HL-60 (cell line): ENCODE measurements around the gene KLHL24.
"Not testable (repeated sequence)": the region's sequence is repeated elsewhere in the genome, so short reads cannot be mapped to it uniquely, and the experiment has no call there.

Experiments used
- DNase-seq, 2 experiments: peaks; one replicate each; pipeline ENCODE4 v3.0.0-alpha.2; 2010 to 2020; ENCODE audit warnings: low read depth in 1 of 2, low spot score in 1 of 2
- H3K27ac ChIP-seq: fragments of 250-450 bp; sonication (Bioruptor Pico); replicated peaks from 2 replicates; pipeline ENCODE4 v1.5.1; 2020; ENCODE audit warnings: mild to moderate bottlenecking, moderate library complexity
- H3K27me3 ChIP-seq: fragments of 250-450 bp; sonication (Bioruptor Pico); 2 replicates; pipeline ENCODE4 v1.5.1; 2021; ENCODE audit warnings: mild to moderate bottlenecking, moderate library complexity; ENCODE audit not compliant: insufficient read depth, poor library complexity, severe bottlenecking
- H3K4me3 ChIP-seq: replicated peaks from 2 replicates; pipeline ENCODE4 v1.5.1; 2011; ENCODE audit warnings: mild to moderate bottlenecking, control low read depth, low read length; ENCODE audit not compliant: insufficient read depth
- CTCF ChIP-seq: IDR thresholded peaks from one replicate; pipeline ENCODE4 v1.5.1; 2011; ENCODE audit warnings: low read length, control low read depth, inconsistent platforms; ENCODE audit not compliant: insufficient read depth
- GABPA ChIP-seq: IDR thresholded peaks from 2 replicates; pipeline ENCODE4 v1.6.1; 2012; ENCODE audit warnings: low read depth
- POLR2AphosphoS5 ChIP-seq: IDR thresholded peaks from 2 replicates; pipeline ENCODE4 v1.6.1; 2012; ENCODE audit warnings: low read depth
- SPI1 ChIP-seq: IDR thresholded peaks from 2 replicates; pipeline ENCODE4 v1.6.1; 2012; ENCODE audit warnings: low read depth, mild to moderate bottlenecking, borderline replicate concordance
- TF ChIP-seq, protein P1 (sequence below): IDR thresholded peaks from 2 replicates; pipeline ENCODE4 v1.6.1; 2012; ENCODE audit warnings: low read depth; ENCODE audit not compliant: insufficient replicate concordance

KLHL24 gene

DNA sequence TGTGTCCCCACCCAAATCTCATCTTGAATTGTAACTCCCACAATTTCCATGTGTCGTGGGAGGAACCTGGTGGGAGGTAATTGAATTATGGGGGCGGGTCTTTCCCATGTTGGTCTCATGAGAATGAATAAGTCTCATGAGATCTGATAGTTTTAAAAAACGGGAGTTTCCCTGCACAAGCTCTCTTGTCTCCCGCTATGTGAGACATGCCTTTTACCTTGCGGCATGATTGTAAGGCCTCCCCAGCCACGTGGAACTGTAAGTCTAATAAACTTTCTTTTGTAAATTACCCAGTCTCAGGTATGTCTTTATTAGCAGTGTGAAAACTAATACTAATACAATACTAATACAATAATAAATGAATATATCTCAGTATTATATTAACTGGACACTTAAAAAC is 52.3 kb downstream of the KLHL24 start:
- Histone ChIP-seq H3K27ac (no peak overlapping the region), H3K27me3 (no peaks in the 10 kb centered on the region), H3K4me3 (no peak overlapping the region)
- no peak for DNase-seq
- TF ChIP-seq SPI1 (no peak), GABPA (no peak), CTCF (no peak), POLR2AphosphoS5 (no peak)
- TF ChIP-seq, protein P1, sequence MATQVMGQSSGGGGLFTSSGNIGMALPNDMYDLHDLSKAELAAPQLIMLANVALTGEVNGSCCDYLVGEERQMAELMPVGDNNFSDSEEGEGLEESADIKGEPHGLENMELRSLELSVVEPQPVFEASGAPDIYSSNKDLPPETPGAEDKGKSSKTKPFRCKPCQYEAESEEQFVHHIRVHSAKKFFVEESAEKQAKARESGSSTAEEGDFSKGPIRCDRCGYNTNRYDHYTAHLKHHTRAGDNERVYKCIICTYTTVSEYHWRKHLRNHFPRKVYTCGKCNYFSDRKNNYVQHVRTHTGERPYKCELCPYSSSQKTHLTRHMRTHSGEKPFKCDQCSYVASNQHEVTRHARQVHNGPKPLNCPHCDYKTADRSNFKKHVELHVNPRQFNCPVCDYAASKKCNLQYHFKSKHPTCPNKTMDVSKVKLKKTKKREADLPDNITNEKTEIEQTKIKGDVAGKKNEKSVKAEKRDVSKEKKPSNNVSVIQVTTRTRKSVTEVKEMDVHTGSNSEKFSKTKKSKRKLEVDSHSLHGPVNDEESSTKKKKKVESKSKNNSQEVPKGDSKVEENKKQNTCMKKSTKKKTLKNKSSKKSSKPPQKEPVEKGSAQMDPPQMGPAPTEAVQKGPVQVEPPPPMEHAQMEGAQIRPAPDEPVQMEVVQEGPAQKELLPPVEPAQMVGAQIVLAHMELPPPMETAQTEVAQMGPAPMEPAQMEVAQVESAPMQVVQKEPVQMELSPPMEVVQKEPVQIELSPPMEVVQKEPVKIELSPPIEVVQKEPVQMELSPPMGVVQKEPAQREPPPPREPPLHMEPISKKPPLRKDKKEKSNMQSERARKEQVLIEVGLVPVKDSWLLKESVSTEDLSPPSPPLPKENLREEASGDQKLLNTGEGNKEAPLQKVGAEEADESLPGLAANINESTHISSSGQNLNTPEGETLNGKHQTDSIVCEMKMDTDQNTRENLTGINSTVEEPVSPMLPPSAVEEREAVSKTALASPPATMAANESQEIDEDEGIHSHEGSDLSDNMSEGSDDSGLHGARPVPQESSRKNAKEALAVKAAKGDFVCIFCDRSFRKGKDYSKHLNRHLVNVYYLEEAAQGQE: no peak

DNA sequence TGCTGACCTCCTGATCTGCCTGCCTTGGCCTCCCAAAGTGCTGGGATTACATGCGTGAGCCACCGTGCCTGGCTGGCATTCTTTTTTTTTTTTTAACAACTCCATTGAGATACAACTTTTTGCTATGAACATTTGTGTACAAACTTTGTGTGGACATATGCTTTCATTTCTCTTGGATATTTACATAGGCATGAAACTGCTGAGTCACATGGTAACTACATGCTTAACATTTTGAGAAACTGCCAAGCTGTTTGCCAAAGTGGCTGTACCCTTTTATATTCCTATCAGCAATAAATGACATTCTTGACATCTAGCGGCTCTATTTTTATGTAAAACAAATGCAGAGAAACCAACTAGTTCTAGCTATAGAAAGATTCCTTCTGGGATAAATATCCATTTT is 53.5 kb downstream of the KLHL24 start:
- Histone ChIP-seq H3K27me3 (no peaks in the 10 kb centered on the region), H3K27ac (no peak overlapping the region), H3K4me3 (no peak overlapping the region)
- TF ChIP-seq CTCF (no peak), SPI1 (no peak), GABPA (no peak), POLR2AphosphoS5 (no peak)
- TF ChIP-seq, protein P1: no peak
- DNase-seq: no peak

DNA sequence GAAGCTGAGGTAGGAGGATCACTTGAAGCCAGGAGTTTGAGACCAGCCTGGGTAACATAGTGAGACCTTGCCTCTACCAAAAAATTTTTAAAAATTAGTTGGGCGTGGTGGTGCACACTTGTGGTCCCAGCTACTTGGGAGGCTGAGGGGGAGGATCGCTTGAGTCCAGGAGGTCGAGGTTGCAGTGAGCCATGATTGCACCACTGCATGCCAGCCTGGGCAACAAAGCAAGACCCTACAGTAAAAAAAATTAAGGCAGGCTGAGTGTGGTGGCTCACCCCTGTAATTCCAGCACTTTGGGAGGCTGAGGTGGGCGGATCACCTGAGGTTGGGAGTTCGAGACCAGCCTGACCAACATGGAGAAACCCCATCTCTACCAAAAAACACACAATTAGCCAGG is 54.2 kb downstream of the KLHL24 start:
- H3K27me3 ChIP-seq, H3K4me3 ChIP-seq, H3K27ac ChIP-seq, DNase-seq: not testable (repeated sequence)

- Histone ChIP-seq H3K4me3 (no peak overlapping the region), H3K27me3 (no peaks in the 10 kb centered on the region), H3K27ac (no peak overlapping the region)
- TF ChIP-seq GABPA (no peak), SPI1 (no peak)
- TF ChIP-seq, protein P1: no peak
- no peak for DNase-seq
These were observed 55.1 kb downstream of the KLHL24 start for GRCh38 chr3:183690402-183690995.
